ENCODE results near the gene ANKS6.

The ANKS6 gene

DNA sequence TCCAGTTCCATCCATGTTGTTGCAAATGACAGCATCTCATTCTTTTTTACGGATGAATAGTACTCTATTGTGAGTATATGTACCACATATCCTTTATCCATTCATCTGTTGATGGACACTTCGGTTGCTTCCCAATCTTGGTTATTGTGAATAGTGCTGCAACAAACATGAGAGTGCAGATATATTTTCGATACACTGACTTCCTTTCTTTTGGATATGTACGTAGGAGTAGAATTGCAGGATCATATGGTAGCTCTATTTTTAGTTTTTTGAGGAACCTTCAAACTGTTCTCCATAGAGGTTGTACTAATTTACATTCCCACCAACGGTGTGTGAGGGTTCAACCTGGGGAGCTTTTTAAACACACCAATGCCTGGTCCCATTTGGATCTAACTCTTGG, 33.4 kb upstream of the ANKS6 start:
- DNase-seq (ENCODE audit: low spot score in 2 of 2) = no peak
- Histone ChIP-seq H3K4me1 (no peaks in the 10 kb centered on the region), H3K4me3 (no peak overlapping the region), H3K27me3 (ENCODE audit: low read depth) (no peaks in the 10 kb centered on the region), H3K36me3 (replicated peaks) (no peaks in the 10 kb centered on the region), H3K9me3 (no peaks in the 10 kb centered on the region)
- in situ Hi-C loops (cut with MboI; ENCODE audit: low sequenced_read_pairs) = no loop called here

GRCh38 chr9:98826716-98827115, 30.4 kb upstream of the ANKS6 start:
- Histone ChIP-seq H3K27me3 (ENCODE audit: low read depth) (no peaks in the 10 kb centered on the region), H3K36me3 (replicated peaks) (no peaks in the 10 kb centered on the region), H3K4me3 (no peak overlapping the region), H3K9me3 (no peaks in the 10 kb centered on the region), H3K4me1 (no peaks in the 10 kb centered on the region)
- DNase-seq (ENCODE audit: low spot score in 2 of 2) = no peak
- in situ Hi-C loops (cut with MboI; ENCODE audit: low sequenced_read_pairs) = no loop called here

DNA sequence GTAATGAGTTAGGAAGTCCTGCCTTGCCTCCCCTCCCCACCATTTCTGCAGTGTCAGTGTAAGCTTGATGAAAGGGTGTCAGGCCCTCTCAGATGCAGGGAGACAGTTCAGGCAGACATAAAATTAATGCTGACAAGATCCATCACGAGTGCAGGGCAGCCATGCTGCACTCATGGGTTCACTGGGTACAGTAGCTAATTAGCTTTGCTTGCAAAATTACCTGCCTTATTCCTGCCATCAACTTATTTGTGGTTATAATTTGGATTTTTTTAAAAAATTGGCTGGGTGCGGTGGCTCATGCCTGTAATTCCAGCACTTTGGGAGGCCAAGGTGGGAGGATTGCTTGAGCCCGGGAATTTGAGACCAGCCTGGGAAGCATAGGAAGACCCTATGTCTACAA, 29.1 kb upstream of the ANKS6 start:
- no peak for DNase-seq (ENCODE audit: low spot score in 2 of 2)
- no peak overlapping the region for H3K4me3 ChIP-seq
- no peaks in the 10 kb centered on the region for H3K36me3 ChIP-seq (replicated peaks)
- no peaks in the 10 kb centered on the region for H3K9me3 ChIP-seq
- H3K27me3 ChIP-seq (ENCODE audit: low read depth) = no peaks in the 10 kb centered on the region
- in situ Hi-C loops (cut with MboI; ENCODE audit: low sequenced_read_pairs) = no loop called here
- H3K4me1 ChIP-seq = no peaks in the 10 kb centered on the region

- no peaks in the 10 kb centered on the region for H3K9me3 ChIP-seq
- H3K36me3 ChIP-seq (replicated peaks) = no peaks in the 10 kb centered on the region
- in situ Hi-C loops (cut with MboI; ENCODE audit: low sequenced_read_pairs) = no loop called here
- H3K4me3 ChIP-seq = no peak overlapping the region
- no peak for DNase-seq (ENCODE audit: low spot score in 2 of 2)
- H3K4me1 ChIP-seq = no peaks in the 10 kb centered on the region
- H3K27me3 ChIP-seq (ENCODE audit: low read depth) = no peaks in the 10 kb centered on the region
These were observed 27.4 kb upstream of the ANKS6 start for GRCh38 chr9:98823666-98824334.

GRCh38 chr9:98822661-98823060, 26.3 kb upstream of the ANKS6 start:
- Histone ChIP-seq H3K4me3 (no peak overlapping the region), H3K36me3 (replicated peaks) (no peaks in the 10 kb centered on the region), H3K9me3 (no peaks in the 10 kb centered on the region), H3K4me1 (no peaks in the 10 kb centered on the region), H3K27me3 (ENCODE audit: low read depth) (no peaks in the 10 kb centered on the region)
- in situ Hi-C loops (cut with MboI; ENCODE audit: low sequenced_read_pairs) = no loop called here
- no peak for DNase-seq (ENCODE audit: low spot score in 2 of 2)

- DNase-seq (ENCODE audit: low spot score in 2 of 2) = no peak
- no peaks in the 10 kb centered on the region for H3K4me1 ChIP-seq
- in situ Hi-C loops (cut with MboI; ENCODE audit: low sequenced_read_pairs) = no loop called here
- H3K36me3 ChIP-seq (replicated peaks) = no peaks in the 10 kb centered on the region
- no peak overlapping the region for H3K4me3 ChIP-seq
- no peaks in the 10 kb centered on the region for H3K27me3 ChIP-seq (ENCODE audit: low read depth)
- H3K9me3 ChIP-seq = no peaks in the 10 kb centered on the region
These were observed 25.5 kb upstream of the ANKS6 start for GRCh38 chr9:98821831-98822230.

- Histone ChIP-seq H3K4me3 (no peak overlapping the region), H3K36me3 (replicated peaks) (no peaks in the 10 kb centered on the region), H3K4me1 (no peaks in the 10 kb centered on the region), H3K9me3 (no peaks in the 10 kb centered on the region), H3K27me3 (ENCODE audit: low read depth) (no peaks in the 10 kb centered on the region)
- no peak for DNase-seq (ENCODE audit: low spot score in 2 of 2)
- in situ Hi-C loops (cut with MboI; ENCODE audit: low sequenced_read_pairs) = no loop called here
These were observed 22.9 kb upstream of the ANKS6 start for GRCh38 chr9:98819231-98819630.

DNA sequence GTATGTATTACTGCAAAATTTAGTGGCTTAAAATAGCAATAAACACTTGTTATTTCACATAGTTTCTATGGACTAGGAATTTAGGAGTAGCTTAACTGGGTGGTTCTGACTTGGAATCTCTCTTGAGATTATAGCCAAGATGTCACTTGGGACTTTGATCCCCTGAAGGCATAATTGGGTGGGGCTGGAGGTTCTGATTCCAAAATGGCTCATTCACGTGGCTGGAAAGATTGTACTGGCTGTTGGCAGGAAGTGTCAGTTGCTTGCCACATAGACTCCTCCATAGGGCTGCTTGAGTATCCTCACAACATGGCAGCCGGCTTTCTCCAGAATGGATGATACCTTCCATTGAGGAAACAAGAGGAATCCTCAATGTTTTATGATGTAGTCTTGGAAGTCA, 22.4 kb upstream of the ANKS6 start:
- no peak for DNase-seq (ENCODE audit: low spot score in 2 of 2)
- no peaks in the 10 kb centered on the region for H3K27me3 ChIP-seq (ENCODE audit: low read depth)
- H3K4me1 ChIP-seq = no peaks in the 10 kb centered on the region
- H3K9me3 ChIP-seq = no peaks in the 10 kb centered on the region
- no peaks in the 10 kb centered on the region for H3K36me3 ChIP-seq (replicated peaks)
- in situ Hi-C loops (cut with MboI; ENCODE audit: low sequenced_read_pairs) = no loop called here
- no peak overlapping the region for H3K4me3 ChIP-seq

- DNase-seq (ENCODE audit: low spot score in 2 of 2) = no peak
These were observed 19.1 kb upstream of the ANKS6 start for GRCh38 chr9:98815391-98815951.

GRCh38 chr9:98811051-98811650, 14.8 kb upstream of the ANKS6 start:
- Histone ChIP-seq H3K4me3 (no peak overlapping the region), H3K27me3 (ENCODE audit: low read depth) (no peaks in the 10 kb centered on the region), H3K36me3 (replicated peaks) (no peaks in the 10 kb centered on the region), H3K9me3 (no peaks in the 10 kb centered on the region), H3K4me1 (peaks cover 9% of the 10 kb centered on the region)
- DNase-seq (ENCODE audit: low spot score in 2 of 2) = no peak
- in situ Hi-C loops (cut with MboI; ENCODE audit: low sequenced_read_pairs) = no loop called here

More at GRCh38 chr9:98815391-98815951, 19.1 kb upstream of the ANKS6 start:
- in situ Hi-C loops (cut with MboI; ENCODE audit: low sequenced_read_pairs) = no loop called here
- Histone ChIP-seq H3K4me3 (no peak overlapping the region), H3K4me1 (no peaks in the 10 kb centered on the region), H3K27me3 (ENCODE audit: low read depth) (no peaks in the 10 kb centered on the region), H3K9me3 (no peaks in the 10 kb centered on the region), H3K36me3 (replicated peaks) (no peaks in the 10 kb centered on the region)

DNA sequence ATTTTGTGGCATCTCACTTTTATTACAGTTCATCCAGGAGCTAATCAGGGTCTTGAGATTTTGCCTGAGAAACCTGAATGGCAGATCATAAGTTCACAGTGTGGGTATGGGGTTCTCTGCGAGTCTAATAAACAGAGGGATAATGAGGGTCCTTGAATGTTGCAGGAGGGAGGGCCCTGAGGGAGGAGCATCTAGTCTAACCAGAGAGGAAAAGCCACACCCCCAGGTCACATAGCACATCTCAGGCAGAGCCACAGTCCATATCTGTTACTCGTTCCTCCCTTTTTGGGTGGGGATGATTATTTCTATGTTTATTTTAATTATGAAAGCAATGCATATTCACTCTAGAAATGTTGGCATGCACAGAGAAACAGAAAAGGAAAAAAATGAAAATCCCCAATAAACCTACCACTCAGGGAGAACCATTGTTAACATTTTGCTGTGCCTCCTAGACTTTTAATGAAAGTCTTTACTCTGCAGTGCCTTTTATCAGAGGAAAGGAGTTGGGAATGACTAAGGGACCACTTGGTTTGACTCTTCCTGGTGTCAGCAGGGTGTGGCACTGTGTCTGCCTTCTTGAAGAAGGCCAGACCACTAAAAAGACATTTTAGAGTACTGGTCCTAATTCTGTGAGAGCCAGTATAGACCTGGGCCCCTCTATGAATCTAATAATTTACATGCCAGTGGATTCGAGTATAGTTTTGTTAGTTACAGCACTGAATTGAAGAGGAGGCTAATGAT, 13.9 kb upstream of the ANKS6 start:
- no peaks in the 10 kb centered on the region for H3K36me3 ChIP-seq (replicated peaks)
- DNase-seq (ENCODE audit: low spot score in 2 of 2) = no peak
- in situ Hi-C loops (cut with MboI; ENCODE audit: low sequenced_read_pairs) = no loop called here
- H3K4me1 ChIP-seq = peaks cover 15% of the 10 kb centered on the region
- no peaks in the 10 kb centered on the region for H3K9me3 ChIP-seq
- H3K4me3 ChIP-seq = no peak overlapping the region
- no peaks in the 10 kb centered on the region for H3K27me3 ChIP-seq (ENCODE audit: low read depth)

GRCh38 chr9:98809311-98810101, 13.2 kb upstream of the ANKS6 start:
- H3K36me3 ChIP-seq (replicated peaks) = no peaks in the 10 kb centered on the region
- no peaks in the 10 kb centered on the region for H3K27me3 ChIP-seq (ENCODE audit: low read depth)
- H3K9me3 ChIP-seq = no peaks in the 10 kb centered on the region
- DNase-seq (ENCODE audit: low spot score in 2 of 2) = no peak
- H3K4me1 ChIP-seq = peaks cover 15% of the 10 kb centered on the region
- in situ Hi-C loops (cut with MboI; ENCODE audit: low sequenced_read_pairs) = no loop called here
- H3K4me3 ChIP-seq = no peak overlapping the region

GRCh38 chr9:98808875-98809274, 12.5 kb upstream of the ANKS6 start:
- H3K27me3 ChIP-seq (ENCODE audit: low read depth) = no peaks in the 10 kb centered on the region
- no peak for DNase-seq (ENCODE audit: low spot score in 2 of 2)
- in situ Hi-C loops (cut with MboI; ENCODE audit: low sequenced_read_pairs) = no loop called here
- H3K4me3 ChIP-seq = no peak overlapping the region
- no peaks in the 10 kb centered on the region for H3K9me3 ChIP-seq
- no peaks in the 10 kb centered on the region for H3K36me3 ChIP-seq (replicated peaks)
- H3K4me1 ChIP-seq = peaks cover 17% of the 10 kb centered on the region
